GM23338 (cell line): ENCODE data around the gene TRPC6. TPM values are rescaled to one million over a fixed set of nuclear protein-coding genes. Genes with fewer than 3 reads are reported as not detected.
A peak's percentile ranks its signal among the peaks of the same experiment; 100 is the strongest.

Source experiments
- ATAC-seq: fragments of 200-7000 bp; cut with Tn5 transposase; 3 replicates; pipeline ENCODE4 v1.9.1; 2020
- DNase-seq: peaks from one replicate; pipeline ENCODE4 v3.0.0-alpha.2; 2015; ENCODE audit warnings: low spot score
- H2AFZ ChIP-seq: fragments of 200-600 bp; sonication (generic); 2 replicates; pipeline ENCODE4 v1.8.0; 2016; ENCODE audit warnings: antibody characterized with exemption, mild to moderate bottlenecking, moderate library complexity
- H3F3A ChIP-seq: fragments of 200-600 bp; sonication (generic); replicated peaks from 2 replicates; pipeline ENCODE4 v1.8.0; 2017; ENCODE audit warnings: antibody characterized with exemption, mixed run types, low read depth
- H3K27ac ChIP-seq: fragments of 200-600 bp; sonication (generic); 2 replicates; pipeline ENCODE4 v1.6.1; 2016; ENCODE audit warnings: low read depth
- H3K27me3 ChIP-seq: fragments of 200-600 bp; sonication (generic); 2 replicates; pipeline ENCODE4 v1.8.0; 2016; ENCODE audit warnings: mild to moderate bottlenecking, mixed run types, moderate library complexity; ENCODE audit not compliant: insufficient read depth
- H3K36me3 ChIP-seq: fragments of 200-600 bp; sonication (generic); 2 replicates; pipeline ENCODE4 v1.8.0; 2016; ENCODE audit warnings: mild to moderate bottlenecking; ENCODE audit not compliant: insufficient read depth
- H3K4me1 ChIP-seq: fragments of 200-600 bp; sonication (generic); 2 replicates; pipeline ENCODE4 v1.8.0; 2016; ENCODE audit warnings: mild to moderate bottlenecking, moderate library complexity; ENCODE audit not compliant: insufficient read depth
- H3K4me2 ChIP-seq: fragments of 200-600 bp; sonication (generic); 2 replicates; pipeline ENCODE4 v1.7.1; 2017; ENCODE audit warnings: mixed run types
- H3K4me3 ChIP-seq: fragments of 200-600 bp; sonication (generic); 2 replicates; pipeline ENCODE4 v1.6.1; 2016; ENCODE audit warnings: mixed run types
- H3K79me2 ChIP-seq: fragments of 200-600 bp; sonication (generic); replicated peaks from 2 replicates; pipeline ENCODE4 v1.8.0; 2017; ENCODE audit warnings: mild to moderate bottlenecking; ENCODE audit not compliant: insufficient read depth
- H3K9me2 ChIP-seq: fragments of 200-600 bp; sonication (generic); 2 replicates; pipeline ENCODE4 v1.8.0; 2017; ENCODE audit not compliant: insufficient read depth
- H4K20me1 ChIP-seq: fragments of 200-600 bp; sonication (generic); replicated peaks from 2 replicates; pipeline ENCODE4 v1.8.0; 2017; ENCODE audit warnings: mild to moderate bottlenecking; ENCODE audit not compliant: insufficient read depth
- H3K27ac Mint-ChIP-seq: 2 replicates; pipeline ENCODE4 v1.8.0; 2020; ENCODE audit warnings: inconsistent platforms, mild to moderate bottlenecking, moderate library complexity, mixed read lengths
- H3K27me3 Mint-ChIP-seq: 3 replicates; pipeline ENCODE4 v1.8.0; 2022; ENCODE audit warnings: low read depth, mild to moderate bottlenecking, moderate library complexity, mixed read lengths, inconsistent platforms; ENCODE audit not compliant: insufficient read depth, poor library complexity
- H3K36me3 Mint-ChIP-seq: 3 replicates; pipeline ENCODE4 v1.8.0; 2021; ENCODE audit warnings: low read depth, mild to moderate bottlenecking, inconsistent platforms, moderate library complexity, mixed read lengths
- H3K4me1 Mint-ChIP-seq: 3 replicates; pipeline ENCODE4 v1.8.0; 2020; ENCODE audit warnings: mild to moderate bottlenecking, inconsistent platforms, mixed read lengths
- H3K4me3 Mint-ChIP-seq: 3 replicates; pipeline ENCODE4 v1.8.0; 2021; ENCODE audit warnings: moderate library complexity, mild to moderate bottlenecking, inconsistent platforms, mixed read lengths
- H3K9me3 Mint-ChIP-seq: 3 replicates; pipeline ENCODE4 v1.8.0; 2020; ENCODE audit warnings: moderate library complexity, mild to moderate bottlenecking, inconsistent platforms, mixed read lengths
- CTCF ChIP-seq, 2 experiments: fragments of 200-600 bp in 1 of 2; sonication (generic) in 1 of 2; conservative IDR thresholded peaks; 2 replicates each; pipeline versions ENCODE4 v1.5.1 to v1.6.1; 2016 to 2017; ENCODE audit warnings: antibody characterized with exemption in 2 of 2, low read depth in 2 of 2, mild to moderate bottlenecking in 2 of 2, moderate library complexity in 1 of 2
- EZH2phosphoT487 ChIP-seq: fragments of 200-600 bp; sonication (generic); IDR thresholded peaks from one replicate; pipeline ENCODE4 v1.8.1; 2018; ENCODE audit warnings: antibody characterized with exemption; ENCODE audit not compliant: unreplicated experiment
- REST ChIP-seq: IDR thresholded peaks from one replicate; pipeline ENCODE4 v1.6.1; 2018; ENCODE audit warnings: antibody characterized with exemption; ENCODE audit not compliant: unreplicated experiment
- ZNF331 ChIP-seq: fragments of 250-450 bp; sonication (Bioruptor Pico); IDR thresholded peaks from 2 replicates; pipeline ENCODE4 v1.5.0; 2020; ENCODE audit warnings: low read depth, mild to moderate bottlenecking, moderate library complexity
- ZNF462 ChIP-seq: fragments of 250-450 bp; sonication (Bioruptor Pico); IDR thresholded peaks from 2 replicates; pipeline ENCODE4 v1.5.0; 2020; ENCODE audit warnings: mild to moderate bottlenecking, moderate library complexity
- polyA plus RNA-seq: library from polyadenylated mRNA; unstranded; fragments of >200 nt; fragmentation: Nextera tagmentation; extraction: Ambion mirVana; gene quantifications from 2 replicates; pipeline ENCODE4 v1.2.1, GENCODE V29; 2016
- total RNA-seq: library from RNA; depleted of rRNA; stranded (reverse); fragments of >200 nt; shearing (Covaris generic); gene quantifications from 2 replicates; pipeline ENCODE4 v1.2.3, GENCODE V29; 2014

Gene TRPC6
- total and polyA plus RNA-seq, 2 experiments from 2014 or later, result 0.05 to 4.4 TPM

- TF ChIP-seq EZH2phosphoT487, result no peak
- TF ChIP-seq ZNF462, result no peak
- no peak for TF ChIP-seq ZNF331 (CRISPR knock-in tag)
- TF ChIP-seq REST, result no peak
These were observed 145.7 kb downstream of the TRPC6 start (continued) for GRCh38 chr11:101438126-101438525.

- DNase-seq, result peak; percentile 91
- H3K36me3 ChIP-seq, result no peaks in the 10 kb centered on the region
- H3K4me2 ChIP-seq, result no peak overlapping the region
- no peak overlapping the region for H3K4me3 Mint-ChIP-seq
- no peaks in the 10 kb centered on the region for H4K20me1 ChIP-seq
- no peaks in the 10 kb centered on the region for H3K36me3 Mint-ChIP-seq
- H3K4me1 ChIP-seq, result no peaks in the 10 kb centered on the region
- H3K4me1 Mint-ChIP-seq, result no peaks in the 10 kb centered on the region; the same call in 2 of the 3 replicates
- H3K27ac Mint-ChIP-seq, result no peak overlapping the region
- no peaks in the 10 kb centered on the region; the same call in 1 of the 2 replicates for H3K9me2 ChIP-seq
- ATAC-seq, result peak; percentile 90
- peaks cover 3% of the 10 kb centered on the region; the same call in 1 of the 3 replicates for H3K9me3 Mint-ChIP-seq
- no peak overlapping the region for H3K4me3 ChIP-seq
- H2AFZ ChIP-seq, result no peak overlapping the region
- H3K27me3 ChIP-seq, result no peaks in the 10 kb centered on the region
- H3K27me3 Mint-ChIP-seq, result peaks cover 5% of the 10 kb centered on the region
- H3K27ac ChIP-seq, result no peak overlapping the region
- H3F3A ChIP-seq, result no peaks in the 10 kb centered on the region
- no peaks in the 10 kb centered on the region for H3K79me2 ChIP-seq
- TF ChIP-seq ZNF331 (CRISPR knock-in tag), result no peak
- peak; percentile 84 to 94 for TF ChIP-seq CTCF (conservative IDR thresholded peaks at IDR 0.05; ENCODE audit: low read depth in 2 of 2)
These were observed 147.2 kb downstream of the TRPC6 start for GRCh38 chr11:101436511-101437142.
